Kidney (tissue), 14 donors: ENCODE measurements around the gene VEGFC. TPM values are rescaled to one million over a fixed set of nuclear protein-coding genes. Genes with fewer than 3 reads are reported as not detected.

Source experiments
- DNase-seq, 5 donors: peaks; one replicate each; pipeline ENCODE4 v3.0.0-alpha.2; 2013 to 2020
- FAIRE-seq: peaks from 2 replicates; lab custom pipeline; 2012; peaks lifted over from hg19 to GRCh38; lab: Jason Lieb, UNC
- H3K27ac ChIP-seq, 2 donors: one replicate each; pipeline ENCODE4 v1.7.0; 2013; ENCODE audit warnings: low read depth in 2 of 2, low read length in 2 of 2, inconsistent platforms in 1 of 2
- H3K27me3 ChIP-seq: one replicate; pipeline ENCODE4 v1.7.1; 2013; ENCODE audit warnings: low read length, inconsistent platforms; ENCODE audit not compliant: control insufficient read depth, insufficient read depth
- H3K36me3 ChIP-seq, 3 donors: one replicate each; pipeline versions ENCODE4 v1.7.0 to v1.7.1; 2013; ENCODE audit warnings: low read length in 3 of 3, control low read depth in 1 of 3, inconsistent platforms in 1 of 3; ENCODE audit not compliant: insufficient read depth in 3 of 3, control insufficient read depth in 2 of 3
- H3K4me1 ChIP-seq, 3 donors: one replicate each; pipeline versions ENCODE4 v1.7.0 to v1.7.1; 2013; ENCODE audit warnings: low read length in 3 of 3, inconsistent platforms in 1 of 3, low read depth in 1 of 3; ENCODE audit not compliant: control insufficient read depth in 2 of 3, insufficient read depth in 2 of 3
- H3K4me3 ChIP-seq, 3 donors: one replicate each; pipeline versions ENCODE4 v1.7.0 to v1.8.1; 2013; ENCODE audit warnings: low read length in 3 of 3, control low read depth in 1 of 3, inconsistent platforms in 1 of 3
- H3K9ac ChIP-seq, 3 donors: one replicate each; pipeline versions ENCODE4 v1.7.0 to v1.7.1; 2013; ENCODE audit warnings: low read length in 3 of 3, control low read depth in 1 of 3, inconsistent platforms in 1 of 3
- H3K9me3 ChIP-seq, 3 donors: one replicate each; pipeline versions ENCODE4 v1.7.0 to v1.7.1; 2013; ENCODE audit warnings: low read length in 3 of 3, control low read depth in 1 of 3, inconsistent platforms in 1 of 3; ENCODE audit not compliant: control insufficient read depth in 2 of 3, insufficient read depth in 1 of 3
- CTCF ChIP-seq: IDR thresholded peaks from 3 replicates; pipeline ENCODE4 v1.5.1; 2012; ENCODE audit warnings: mild to moderate bottlenecking, moderate library complexity, borderline replicate concordance; ENCODE audit not compliant: insufficient read depth; ENCODE audit errors: extremely low read depth
- intact Hi-C: fragments of 100-400 bp; cut with DNase I; formaldehyde crosslinking; loops from one replicate; pipeline ENCODE4 v1.11.1; 2022
- polyA plus RNA-seq: library from polyadenylated mRNA; stranded (reverse); fragments of 350-450 nt; fragmentation: Illumina TruSeq; extraction: RNeasy Lipid Tissue Mini Kit (QIAGEN cat#74804); gene quantifications from one replicate; pipeline ENCODE4 v1.2.3, GENCODE V29; 2014; ENCODE audit warnings: low read depth, low replicate concordance; ENCODE audit not compliant: insufficient read depth
- total RNA-seq: library from RNA; stranded (reverse); fragmentation: NEBNext Ultra II Directional; extraction: Animal tissue kit (Norgen Biotek cat#: 25700); gene quantifications from one replicate; pipeline ENCODE4 v1.2.1, GENCODE V29; 2021
- donor health status: control.
- donor health status: control.
- donor health status: control.
- donor health status: control.
- donor health status: control.
- donor health status: DM: yes; HTN: yes; CAD: no.
- donor health status: Normal renal cell carcinoma (clear cell type).

Gene VEGFC
- total and polyA plus RNA-seq, 2 donors from 2014 or later, result 6.6 to 14.3 TPM

DNA sequence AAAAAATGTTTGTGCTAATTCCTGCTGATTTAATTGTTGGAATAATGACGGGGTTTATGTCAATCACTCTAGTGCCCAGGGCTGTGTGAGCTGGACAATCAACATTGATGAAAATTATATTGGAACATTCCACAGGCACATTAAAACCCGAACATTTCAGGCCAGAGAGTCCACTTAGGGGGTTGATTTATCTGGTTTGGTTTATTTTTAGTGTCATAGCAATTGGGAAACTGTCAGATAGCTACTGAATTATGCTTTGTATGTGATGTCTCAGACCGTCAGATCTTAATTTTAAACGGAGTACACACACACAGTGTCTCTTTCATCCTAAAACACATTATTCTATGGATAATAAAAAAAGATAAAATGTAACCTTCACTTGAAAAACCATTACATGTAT lies 51.5 kb downstream of the VEGFC start:
- intact Hi-C loops, result no loop called here
- Histone ChIP-seq H3K27ac (no peak overlapping the region), H3K4me1 (no peaks in the 10 kb centered on the region), H3K4me3 (no peak overlapping the region), H3K36me3 (no peaks in the 10 kb centered on the region), H3K27me3 (no peaks in the 10 kb centered on the region), H3K9me3 (no peaks in the 10 kb centered on the region), H3K9ac (no peak overlapping the region)
- no peak for TF ChIP-seq CTCF
- FAIRE-seq, result no peak
- no peak for DNase-seq

- no peak for FAIRE-seq
- Histone ChIP-seq H3K9ac (no peak overlapping the region), H3K9me3 (no peaks in the 10 kb centered on the region), H3K27ac (no peak overlapping the region), H3K36me3 (no peaks in the 10 kb centered on the region), H3K4me1 (no peaks in the 10 kb centered on the region), H3K4me3 (no peak overlapping the region), H3K27me3 (no peaks in the 10 kb centered on the region)
- intact Hi-C loops, result no loop called here
- no peak for TF ChIP-seq CTCF
- peak in 2 of 5 donors; percentile 5 to 8 for DNase-seq
Measured at GRCh38 chr4:176735300-176735699, 57.4 kb downstream of the VEGFC start.

DNA sequence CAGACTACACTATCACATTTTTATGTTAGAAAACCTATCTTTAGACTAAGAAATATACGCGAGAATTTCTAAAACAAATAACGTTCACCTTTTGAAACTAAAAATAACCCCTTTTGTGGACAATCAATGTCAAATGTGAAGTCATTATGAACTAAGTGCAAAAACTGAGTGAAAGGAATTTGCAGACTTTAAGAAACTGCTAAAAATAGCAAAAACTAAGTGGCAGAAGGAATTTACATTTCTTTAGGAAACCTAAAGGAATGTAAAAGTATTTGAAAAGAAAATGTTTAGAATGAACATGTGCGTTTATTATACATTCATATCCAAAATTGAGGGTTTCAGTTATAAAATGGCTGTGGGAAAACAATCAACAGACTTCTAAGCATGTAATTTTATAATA lies 58.3 kb downstream of the VEGFC start:
- Histone ChIP-seq H3K9ac (no peak overlapping the region), H3K4me1 (no peaks in the 10 kb centered on the region), H3K36me3 (no peaks in the 10 kb centered on the region), H3K27ac (no peak overlapping the region), H3K9me3 (no peaks in the 10 kb centered on the region), H3K4me3 (no peak overlapping the region), H3K27me3 (no peaks in the 10 kb centered on the region)
- FAIRE-seq (no peak), DNase-seq (no peak)
- TF ChIP-seq CTCF, result no peak
- intact Hi-C loops, result no loop called here

- intact Hi-C loops, result no loop called here
- DNase-seq (no peak), FAIRE-seq (no peak)
- no peak for TF ChIP-seq CTCF
- Histone ChIP-seq H3K4me1 (no peaks in the 10 kb centered on the region), H3K36me3 (no peaks in the 10 kb centered on the region), H3K27ac (no peak overlapping the region), H3K27me3 (no peaks in the 10 kb centered on the region), H3K4me3 (no peak overlapping the region), H3K9ac (no peak overlapping the region), H3K9me3 (no peaks in the 10 kb centered on the region)
Measured at GRCh38 chr4:176729489-176729888, 63.2 kb downstream of the VEGFC start.
